ENCODE data around the gene PPFIBP2. TPM values are rescaled to one million over a fixed set of nuclear protein-coding genes. Genes with fewer than 3 reads are reported as not detected.

The PPFIBP2 gene
- total and polyA plus RNA-seq, 2 of the 13 experiments (the other 11 are each of a cell fraction or from before 2014, with no cell fraction given): 15.0 to 52.5 TPM

GRCh38 chr11:7613394-7613720 lies 99.6 kb downstream of the PPFIBP2 start (continued):
- TF ChIP-seq SOX6 (IDR thresholded peaks at IDR 0.05) (no peak), SOX6 (CRISPR knock-in tag; IDR thresholded peaks at IDR 0.05) (no peak)

GRCh38 chr11:7614656-7615055 lies 100.9 kb downstream of the PPFIBP2 start:
- in situ Hi-C loops (cut with HindIII; ENCODE audit: extremely low pct_ligation_motif_present, low pct_unique_long_range_greater_than_20kb) (loop anchor here (5.0 kb wide), 1 partner anchor 42 kb away; no protein-coding TSS in a partner anchor), intact Hi-C loops (cut with micrococcal nuclease; ENCODE audit: unreplicated experiment) (no loop called here)
- Histone ChIP-seq H3K9me3 (ENCODE audit: low read length) (no peaks in the 10 kb centered on the region), H3K4me1 (ENCODE audit: insufficient read depth, low read length) (peaks cover 38% of the 10 kb centered on the region), H3K27ac (ENCODE audit: extremely low read length, insufficient read depth, low read length) (no peak overlapping the region), H3K4me2 (ENCODE audit: low read depth, low read length) (no peak overlapping the region), H3K9ac (ENCODE audit: insufficient read depth, low read depth, low read length) (no peak overlapping the region), H3K4me3 (replicated peaks in 1 of 3; ENCODE audit: insufficient read depth in 1 of 3, low read depth in 2 of 3, low read length in 3 of 3) (no peak overlapping the region), H3K79me2 (ENCODE audit: insufficient read depth, low read length) (no peaks in the 10 kb centered on the region), H2AFZ (ENCODE audit: low read length) (no peak overlapping the region), H3K36me3 (replicated peaks in 1 of 2; ENCODE audit: control insufficient read depth in 1 of 2, insufficient read depth in 2 of 2, low read length in 2 of 2) (peaks cover 10 to 34% of the 10 kb centered on the region in 2 experiments; a peak in 4 of 5 replicates), H4K20me1 (ENCODE audit: insufficient read depth, low read length) (no peaks in the 10 kb centered on the region; the same call in 1 of the 2 replicates), H3K27me3 (ENCODE audit: control insufficient read depth in 1 of 2, insufficient read depth in 2 of 2, low read length in 2 of 2) (no peaks in the 10 kb centered on the region)
- no peak for DNase-seq (ENCODE audit: low spot score)
- FAIRE-seq: no peak
- CTCF ChIA-PET (ENCODE audit: low intra/inter-chr PET ratio, low total read pairs): no interaction called here
- BruUV-seq (replicated peaks): no TSS peak
- POLR2A ChIA-PET: interaction anchor here (3.9 kb wide), 1 partner anchor 14 kb away, joined by 22 read pairs; no protein-coding TSS in a partner anchor
- no peak for ATAC-seq
- no peak for TF ChIP-seq PHF20 (CRISPR knock-in tag; IDR thresholded peaks at IDR 0.05)
- TF ChIP-seq RFXAP (CRISPR knock-in tag; IDR thresholded peaks at IDR 0.05; ENCODE audit: borderline replicate concordance): no peak
- TF ChIP-seq ZFP82 (CRISPR knock-in tag; IDR thresholded peaks at IDR 0.05; ENCODE audit: borderline replicate concordance): no peak
- no peak for TF ChIP-seq DNMT3B (CRISPR knock-in tag; conservative IDR thresholded peaks at IDR 0.05)
- TF ChIP-seq PBX3 (CRISPR knock-in tag; IDR thresholded peaks at IDR 0.05; ENCODE audit: borderline replicate concordance): no peak
- TF ChIP-seq ZSCAN22 (CRISPR knock-in tag; IDR thresholded peaks at IDR 0.05): no peak
- no peak for TF ChIP-seq ZBTB40 (IDR thresholded peaks at IDR 0.05)
- no peak for TF ChIP-seq ZBTB40 (CRISPR knock-in tag; IDR thresholded peaks at IDR 0.05)
- no peak for TF ChIP-seq ARNT2 (CRISPR knock-in tag; IDR thresholded peaks at IDR 0.05; ENCODE audit: low read depth)
- no peak for TF ChIP-seq NFE2L1 (CRISPR knock-in tag; IDR thresholded peaks at IDR 0.05; ENCODE audit: borderline replicate concordance)
- TF ChIP-seq ZNF282 (IDR thresholded peaks at IDR 0.05; ENCODE audit: partially characterized antibody): no peak
- no peak for TF ChIP-seq FOXK1 (CRISPR knock-in tag; IDR thresholded peaks at IDR 0.05; ENCODE audit: borderline replicate concordance, low read depth)
